Peyer's patch (tissue), 4 donors: Measurements from ENCODE around the gene CTBP2.

Experiments used
- CTCF ChIP-seq, 6 experiments: fragments of 450-650 bp in 4 of 6; fragments of 200-600 bp in 2 of 6; sonication (generic) in 1 of 6; IDR thresholded peaks; one replicate each; pipeline ENCODE4 v1.5.1; 2017 to 2019; ENCODE audit warnings: antibody characterized with exemption in 6 of 6, mild to moderate bottlenecking in 3 of 6, moderate library complexity in 1 of 6
- POLR2A ChIP-seq, 2 donors: fragments of 450-650 bp; IDR thresholded peaks; one replicate each; pipeline ENCODE4 v1.5.1; 2017; ENCODE audit warnings: antibody characterized with exemption in 2 of 2, mild to moderate bottlenecking in 2 of 2, moderate library complexity in 2 of 2

- TF ChIP-seq CTCF (IDR thresholded peaks at IDR 0.05) (no peak), POLR2A (IDR thresholded peaks at IDR 0.05) (no peak)
These were observed 40.2 kb downstream of the CTBP2 start for GRCh38 chr10:125120053-125120710.
